ENCODE measurements around the gene CCDC137. TPM values are rescaled to one million over a fixed set of nuclear protein-coding genes. Genes with fewer than 3 reads are reported as not detected.
A peak's percentile ranks its signal among the peaks of the same experiment; 100 is the strongest.

The CCDC137 gene
- total RNA-seq, 4 donors from 2014 or later, result 6.7 to 17.1 (median 11.2) TPM

DNA sequence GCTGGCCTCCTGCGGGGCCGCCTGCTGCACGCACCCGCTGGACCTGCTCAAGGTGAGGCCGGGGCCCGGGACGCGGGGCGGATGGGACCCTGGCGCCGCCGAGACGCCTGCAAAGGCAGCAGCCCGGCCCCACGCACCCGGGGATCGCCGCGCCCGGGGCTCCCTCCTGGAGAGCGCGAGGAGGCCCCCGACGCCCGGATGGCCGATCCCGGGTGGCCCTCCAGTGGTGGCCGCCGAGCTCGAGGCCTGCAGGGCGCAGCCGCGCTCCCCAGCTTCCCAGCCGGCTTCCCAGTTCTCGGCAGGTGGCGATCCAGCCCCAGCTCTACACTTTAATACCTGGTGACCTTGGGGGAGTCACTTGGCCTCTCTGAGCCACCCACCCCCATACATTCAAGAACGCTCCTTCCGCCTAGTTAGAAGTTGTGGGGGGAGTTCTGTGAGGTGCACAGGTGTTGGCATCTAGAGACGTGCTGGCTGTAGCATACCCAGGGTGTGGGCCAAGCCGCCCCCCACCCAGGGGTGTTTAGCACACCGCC lies 46.0 kb downstream of the CCDC137 start:
- TF ChIP-seq POLR2A (IDR thresholded peaks at IDR 0.05) (no peak), CTCF (IDR thresholded peaks at IDR 0.05 in 4 of 5, conservative IDR thresholded peaks at IDR 0.05 in 1 of 5) (no peak)
- H3K4me1 ChIP-seq, result peaks cover 23 to 31% of the 10 kb centered on the region in 2 donors
- peak overlapping the region; percentile 71 to 89 (median 76) for H3K27ac ChIP-seq
- peak overlapping the region; percentile 57 to 82 (median 66) for H3K4me3 ChIP-seq
- ATAC-seq (peak; percentile 16 to 22), DNase-seq (no peak)
- H3K9me3 ChIP-seq, result no peaks in the 10 kb centered on the region
- intact Hi-C loops (cut with DNase I; ENCODE audit: low total_unique reads), result loop anchor here (5.0 kb wide), 1 partner anchor 35 kb away; no protein-coding TSS in a partner anchor
- in situ Hi-C loops (cut with MboI; ENCODE audit: low sequenced_read_pairs in 4 of 4), result no loop called here
- no peaks in the 10 kb centered on the region for H3K27me3 ChIP-seq
- H3K36me3 ChIP-seq, result peaks cover 0 to 4% of the 10 kb centered on the region in 2 donors

DNA sequence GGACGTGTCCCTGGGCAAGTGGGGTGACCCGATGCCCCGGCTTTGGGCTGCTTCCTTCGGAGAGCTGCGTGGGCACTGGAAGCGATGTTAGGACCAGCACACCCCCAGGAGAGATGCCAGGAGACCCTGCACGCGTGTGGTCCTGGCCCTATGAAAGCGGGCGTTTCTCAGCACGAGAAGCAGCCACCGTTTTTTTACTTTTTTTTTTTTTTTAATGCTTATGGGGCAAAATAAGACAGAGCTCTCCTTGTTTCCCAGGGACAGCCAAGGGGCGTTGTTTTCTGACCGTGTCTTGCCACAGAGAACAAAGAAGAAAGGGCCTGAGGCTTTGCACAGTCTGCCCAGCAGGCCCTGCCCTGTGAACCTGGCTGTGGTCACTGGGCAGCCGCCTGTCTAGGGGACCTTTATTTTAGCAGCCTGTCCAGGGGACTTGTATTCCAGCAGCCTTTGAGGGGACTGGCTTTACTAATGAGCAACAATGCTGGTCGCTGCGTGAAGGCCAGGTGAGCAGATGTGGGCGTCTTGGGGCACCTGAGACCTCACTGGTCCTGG lies 46.5 kb downstream of the CCDC137 start:
- no peak for DNase-seq
- H3K27me3 ChIP-seq, result no peaks in the 10 kb centered on the region
- H3K4me1 ChIP-seq, result peaks cover 23 to 31% of the 10 kb centered on the region in 2 donors
- peak overlapping the region; percentile 57 to 82 (median 66) for H3K4me3 ChIP-seq
- no peaks in the 10 kb centered on the region for H3K9me3 ChIP-seq
- H3K27ac ChIP-seq, result no peak overlapping the region
- no peak for TF ChIP-seq POLR2A (IDR thresholded peaks at IDR 0.05)
- TF ChIP-seq CTCF (IDR thresholded peaks at IDR 0.05 in 4 of 5, conservative IDR thresholded peaks at IDR 0.05 in 1 of 5), result no peak
- in situ Hi-C loops (cut with MboI; ENCODE audit: low sequenced_read_pairs in 4 of 4), result no loop called here
- intact Hi-C loops (cut with DNase I; ENCODE audit: low total_unique reads), result loop anchor here (5.0 kb wide), 1 partner anchor 36 kb away; no protein-coding TSS in a partner anchor
- no peaks in the 10 kb centered on the region for H3K36me3 ChIP-seq
- ATAC-seq, result no peak

DNA sequence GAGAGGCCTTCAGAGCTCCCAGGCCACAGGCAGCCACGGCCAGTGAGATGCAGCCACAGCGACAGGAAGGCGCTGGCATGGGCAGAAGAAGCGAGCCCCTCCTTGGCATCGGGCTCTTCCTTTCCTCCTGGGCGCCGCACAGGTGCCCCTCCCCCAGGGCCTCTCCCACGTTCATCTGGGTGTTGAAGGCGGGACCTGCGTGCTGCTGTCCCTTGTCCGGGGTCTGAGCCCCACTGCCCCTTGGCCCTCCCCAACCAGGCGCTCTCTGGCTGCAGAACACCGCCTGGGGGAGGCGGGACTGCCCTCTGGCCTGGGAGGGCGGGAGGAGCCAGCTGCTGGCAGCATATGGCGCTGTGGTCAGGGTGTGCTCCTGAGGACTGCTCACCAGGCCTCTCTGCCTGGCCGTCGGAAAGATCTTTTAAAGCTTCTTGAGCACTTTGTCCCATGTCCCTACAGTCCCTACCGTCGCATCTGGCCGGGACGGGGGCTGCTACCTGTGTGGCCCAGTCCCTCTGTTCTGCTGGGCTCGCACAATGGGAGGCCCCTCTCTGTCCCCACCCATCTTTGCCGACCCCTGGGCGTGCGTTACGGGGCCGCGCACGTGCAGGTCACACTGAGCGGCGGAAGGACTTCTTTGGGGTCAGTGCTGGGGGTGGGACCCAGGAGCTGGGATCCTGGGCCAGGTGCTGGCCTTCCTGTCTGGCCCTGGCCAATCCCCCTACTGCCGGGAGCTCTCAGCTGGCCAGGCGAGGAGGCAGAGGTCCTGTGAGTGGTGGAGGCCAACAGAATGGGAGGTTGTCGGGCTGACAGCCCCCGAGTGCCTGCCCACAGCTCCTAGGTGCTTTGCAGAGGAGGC lies 47.2 kb downstream of the CCDC137 start:
- DNase-seq (no peak), ATAC-seq (no peak)
- Histone ChIP-seq H3K9me3 (no peaks in the 10 kb centered on the region), H3K4me3 (no peak overlapping the region), H3K27ac (no peak overlapping the region), H3K36me3 (no peaks in the 10 kb centered on the region), H3K4me1 (peaks cover 23 to 31% of the 10 kb centered on the region in 2 donors), H3K27me3 (no peaks in the 10 kb centered on the region)
- in situ Hi-C loops (cut with MboI; ENCODE audit: low sequenced_read_pairs in 4 of 4), result no loop called here
- intact Hi-C loops (cut with DNase I; ENCODE audit: low total_unique reads), result loop anchor here (5.0 kb wide), 1 partner anchor 36 kb away; no protein-coding TSS in a partner anchor
- no peak for TF ChIP-seq CTCF (IDR thresholded peaks at IDR 0.05 in 4 of 5, conservative IDR thresholded peaks at IDR 0.05 in 1 of 5)
- no peak for TF ChIP-seq POLR2A (IDR thresholded peaks at IDR 0.05)

DNA sequence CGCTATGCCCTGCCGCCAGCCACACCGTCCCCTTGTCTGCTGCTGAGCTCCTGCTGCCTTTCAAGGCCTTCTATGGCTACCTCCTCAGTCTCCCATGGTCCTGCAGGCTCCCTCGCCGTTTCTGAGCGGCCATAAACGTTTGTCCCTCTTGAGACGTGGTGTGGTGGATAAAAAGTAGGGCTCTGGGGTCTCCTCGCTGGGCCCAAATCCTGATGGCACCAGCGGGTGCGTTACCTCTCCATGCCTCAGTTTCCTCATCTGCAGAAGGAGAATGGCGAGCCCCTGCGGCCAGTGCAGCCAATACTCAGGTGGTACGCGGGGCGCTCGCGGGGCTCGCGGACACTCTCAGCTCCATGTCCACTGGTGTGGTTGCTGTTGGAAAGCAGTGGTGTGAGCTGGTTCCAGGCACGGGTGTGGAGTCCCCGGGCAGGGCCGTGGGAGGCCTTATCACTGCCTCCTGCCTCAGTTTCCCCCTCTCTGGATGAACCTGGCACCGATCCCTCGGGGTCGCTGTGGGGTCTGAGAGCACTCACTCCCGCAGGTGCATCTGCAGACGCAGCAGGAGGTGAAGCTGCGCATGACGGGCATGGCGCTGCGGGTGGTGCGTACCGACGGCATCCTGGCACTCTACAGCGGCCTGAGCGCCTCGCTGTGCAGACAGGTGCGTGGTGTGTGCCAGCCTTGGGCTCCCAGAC lies 48.0 kb downstream of the CCDC137 start:
- intact Hi-C loops (cut with DNase I; ENCODE audit: low total_unique reads) (loop anchor here (5.0 kb wide), 1 partner anchor 37 kb away; no protein-coding TSS in a partner anchor), in situ Hi-C loops (cut with MboI; ENCODE audit: low sequenced_read_pairs in 4 of 4) (no loop called here)
- Histone ChIP-seq H3K4me3 (no peak overlapping the region), H3K4me1 (peaks cover 23 to 31% of the 10 kb centered on the region in 2 donors), H3K27ac (no peak overlapping the region), H3K9me3 (no peaks in the 10 kb centered on the region), H3K27me3 (no peaks in the 10 kb centered on the region), H3K36me3 (no peaks in the 10 kb centered on the region)
- ATAC-seq (no peak), DNase-seq (no peak)
- TF ChIP-seq CTCF (IDR thresholded peaks at IDR 0.05 in 4 of 5, conservative IDR thresholded peaks at IDR 0.05 in 1 of 5) (no peak), POLR2A (IDR thresholded peaks at IDR 0.05) (no peak)
